Esophagus muscularis mucosa (tissue), 4 donors: ENCODE data around the gene RPS6KA5.

Source experiments
- EP300 ChIP-seq: sonication (generic); formaldehyde crosslinking; IDR thresholded peaks from one replicate; pipeline ENCODE4 v1.6.1; 2017; ENCODE audit warnings: antibody characterized with exemption
- POLR2A ChIP-seq: fragments of 450-650 bp; IDR thresholded peaks from one replicate; pipeline ENCODE4 v1.6.1; 2017; ENCODE audit warnings: antibody characterized with exemption, moderate library complexity, mild to moderate bottlenecking, low read depth
- POLR2AphosphoS5 ChIP-seq, 2 donors: sonication (generic); formaldehyde crosslinking; IDR thresholded peaks; one replicate each; pipeline ENCODE4 v1.6.1; 2017; ENCODE audit warnings: antibody characterized with exemption in 2 of 2
- TF ChIP-seq, protein P1 (sequence below), 3 experiments: fragments of 200-600 bp in 2 of 3; fragments of 450-650 bp in 1 of 3; sonication (generic) in 2 of 3; IDR thresholded peaks; one replicate each; pipeline ENCODE4 v1.5.1; 2017 to 2019; ENCODE audit warnings: antibody characterized with exemption in 3 of 3, mild to moderate bottlenecking in 2 of 3, moderate library complexity in 1 of 3

DNA sequence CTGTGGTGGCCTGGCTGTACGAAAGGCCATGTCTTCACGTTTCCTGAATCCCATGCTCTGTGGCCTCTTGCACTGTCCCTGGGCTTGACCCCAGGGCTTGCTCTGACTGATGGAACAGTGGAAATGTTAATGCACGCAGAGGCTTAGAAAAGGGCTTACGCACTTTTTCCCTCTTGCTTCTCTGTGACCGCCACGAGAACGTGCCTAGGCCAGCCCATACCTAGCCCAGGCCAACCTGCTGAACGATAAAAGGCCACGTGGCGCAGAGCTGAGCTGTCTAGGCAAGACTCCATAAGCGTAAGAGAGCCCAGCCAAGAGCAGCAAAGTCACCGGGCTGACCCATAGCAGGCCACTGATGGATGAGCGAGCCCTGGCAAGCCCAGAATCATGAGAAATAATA, 262.5 kb downstream of the RPS6KA5 start:
- TF ChIP-seq, protein P1, sequence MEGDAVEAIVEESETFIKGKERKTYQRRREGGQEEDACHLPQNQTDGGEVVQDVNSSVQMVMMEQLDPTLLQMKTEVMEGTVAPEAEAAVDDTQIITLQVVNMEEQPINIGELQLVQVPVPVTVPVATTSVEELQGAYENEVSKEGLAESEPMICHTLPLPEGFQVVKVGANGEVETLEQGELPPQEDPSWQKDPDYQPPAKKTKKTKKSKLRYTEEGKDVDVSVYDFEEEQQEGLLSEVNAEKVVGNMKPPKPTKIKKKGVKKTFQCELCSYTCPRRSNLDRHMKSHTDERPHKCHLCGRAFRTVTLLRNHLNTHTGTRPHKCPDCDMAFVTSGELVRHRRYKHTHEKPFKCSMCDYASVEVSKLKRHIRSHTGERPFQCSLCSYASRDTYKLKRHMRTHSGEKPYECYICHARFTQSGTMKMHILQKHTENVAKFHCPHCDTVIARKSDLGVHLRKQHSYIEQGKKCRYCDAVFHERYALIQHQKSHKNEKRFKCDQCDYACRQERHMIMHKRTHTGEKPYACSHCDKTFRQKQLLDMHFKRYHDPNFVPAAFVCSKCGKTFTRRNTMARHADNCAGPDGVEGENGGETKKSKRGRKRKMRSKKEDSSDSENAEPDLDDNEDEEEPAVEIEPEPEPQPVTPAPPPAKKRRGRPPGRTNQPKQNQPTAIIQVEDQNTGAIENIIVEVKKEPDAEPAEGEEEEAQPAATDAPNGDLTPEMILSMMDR (IDR thresholded peaks at IDR 0.05), result no peak
- TF ChIP-seq POLR2AphosphoS5 (IDR thresholded peaks at IDR 0.05), result no peak
- TF ChIP-seq EP300, result no peak
- no peak for TF ChIP-seq POLR2A
